DOHH2 (cell line): ENCODE results near the gene TTYH2.
"Not testable (repeated sequence)": the region's sequence is repeated elsewhere in the genome, so short reads cannot be mapped to it uniquely, and the experiment has no call there.

ENCODE experiments used
- H3F3A ChIP-seq: fragments of 200-600 bp; sonication (generic), shearing (Covaris generic); 2 replicates; pipeline ENCODE4 v1.6.0; 2016; ENCODE audit warnings: antibody characterized with exemption, mild to moderate bottlenecking; ENCODE audit not compliant: control insufficient read depth, insufficient read depth
- H3K27ac ChIP-seq: fragments of 200-600 bp; sonication (generic); 2 replicates; pipeline ENCODE4 v1.5.1; 2014; ENCODE audit warnings: low read depth, mild to moderate bottlenecking, low read length, moderate library complexity
- H3K27me3 ChIP-seq: fragments of 200-600 bp; sonication (generic); 2 replicates; pipeline ENCODE4 v1.6.1; 2014; ENCODE audit warnings: mild to moderate bottlenecking, low read length, mixed read lengths; ENCODE audit not compliant: control insufficient read depth
- H3K36me3 ChIP-seq: fragments of 200-600 bp; sonication (generic); 2 replicates; pipeline ENCODE4 v1.6.1; 2014; ENCODE audit warnings: mild to moderate bottlenecking, low read length, moderate library complexity, mixed read lengths; ENCODE audit not compliant: control insufficient read depth
- H3K4me1 ChIP-seq: fragments of 200-600 bp; sonication (generic); 2 replicates; pipeline ENCODE4 v1.6.1; 2014; ENCODE audit warnings: mild to moderate bottlenecking, low read length, mixed read lengths; ENCODE audit not compliant: control insufficient read depth
- H3K4me2 ChIP-seq: fragments of 200-600 bp; sonication (generic); 2 replicates; pipeline ENCODE4 v1.6.0; 2014; ENCODE audit warnings: mild to moderate bottlenecking, low read length, moderate library complexity
- H3K4me3 ChIP-seq: fragments of 200-600 bp; sonication (generic); 2 replicates; pipeline ENCODE4 v1.5.1; 2014; ENCODE audit warnings: mild to moderate bottlenecking, low read length, mixed read lengths
- H3K79me2 ChIP-seq: fragments of 200-600 bp; sonication (generic); 2 replicates; pipeline ENCODE4 v1.6.1; 2014; ENCODE audit warnings: mild to moderate bottlenecking, low read length, mixed read lengths; ENCODE audit not compliant: control insufficient read depth
- H3K9me2 ChIP-seq: fragments of 200-600 bp; sonication (generic); replicated peaks from 2 replicates; pipeline ENCODE4 v1.6.1; 2014; ENCODE audit warnings: mild to moderate bottlenecking, low read length, mixed read lengths; ENCODE audit not compliant: control insufficient read depth
- H3K9me3 ChIP-seq: fragments of 200-600 bp; sonication (generic); 2 replicates; pipeline ENCODE4 v1.6.1; 2014; ENCODE audit warnings: antibody characterized with exemption, low read length, mixed read lengths; ENCODE audit not compliant: control insufficient read depth, insufficient read depth
- H4K20me1 ChIP-seq: fragments of 200-600 bp; sonication (generic); 2 replicates; pipeline ENCODE4 v1.6.0; 2014; ENCODE audit warnings: low read depth, mild to moderate bottlenecking, antibody characterized with exemption, low read length, moderate library complexity; ENCODE audit not compliant: control insufficient read depth, insufficient read depth
- CTCF ChIP-seq: fragments of 200-600 bp; sonication (generic); IDR thresholded peaks from one replicate; pipeline ENCODE4 v1.5.1; 2014; ENCODE audit warnings: antibody characterized with exemption, mild to moderate bottlenecking, low read depth, low read length; ENCODE audit not compliant: poor library complexity, severe bottlenecking
- EZH2phosphoT487 ChIP-seq: fragments of 200-600 bp; sonication (generic); IDR thresholded peaks from 2 replicates; pipeline ENCODE4 v1.6.1; 2017; ENCODE audit warnings: borderline replicate concordance, mild to moderate bottlenecking, antibody characterized with exemption, low read length, moderate library complexity, mixed read lengths

TTYH2 gene

GRCh38 chr17:74276051-74276476 lies 62.7 kb downstream of the TTYH2 start:
- Histone ChIP-seq H3K4me2 (no peak overlapping the region), H3F3A (no peaks in the 10 kb centered on the region), H4K20me1 (no peaks in the 10 kb centered on the region), H3K4me3 (no peak overlapping the region), H3K4me1 (no peaks in the 10 kb centered on the region), H3K9me3 (no peaks in the 10 kb centered on the region), H3K79me2 (no peaks in the 10 kb centered on the region), H3K27me3 (peaks cover 4% of the 10 kb centered on the region), H3K27ac (no peak overlapping the region), H3K9me2 (no peaks in the 10 kb centered on the region), H3K36me3 (no peaks in the 10 kb centered on the region)
- no peak for TF ChIP-seq CTCF
- TF ChIP-seq EZH2phosphoT487 = no peak

GRCh38 chr17:74276541-74277009 lies 63.2 kb downstream of the TTYH2 start:
- Histone ChIP-seq H3K9me2 (no peaks in the 10 kb centered on the region), H3K9me3 (no peaks in the 10 kb centered on the region), H3K27me3 (peaks cover 4% of the 10 kb centered on the region), H3F3A (no peaks in the 10 kb centered on the region), H3K36me3 (no peaks in the 10 kb centered on the region), H3K79me2 (no peaks in the 10 kb centered on the region), H3K4me1 (no peaks in the 10 kb centered on the region), H4K20me1 (no peaks in the 10 kb centered on the region), H3K4me3 (no peak overlapping the region), H3K4me2 (no peak overlapping the region), H3K27ac (no peak overlapping the region)
- TF ChIP-seq CTCF = no peak
- no peak for TF ChIP-seq EZH2phosphoT487

GRCh38 chr17:74277935-74278334 lies 64.6 kb downstream of the TTYH2 start:
- no peak for TF ChIP-seq EZH2phosphoT487
- no peak for TF ChIP-seq CTCF
- H3K36me3 ChIP-seq = no peaks in the 10 kb centered on the region
- H3K4me2 ChIP-seq = no peak overlapping the region
- peaks cover 4% of the 10 kb centered on the region for H3K27me3 ChIP-seq
- H3K4me1 ChIP-seq = no peaks in the 10 kb centered on the region
- no peaks in the 10 kb centered on the region for H3F3A ChIP-seq
- H3K9me3 ChIP-seq = no peaks in the 10 kb centered on the region
- H3K9me2 ChIP-seq = no peaks in the 10 kb centered on the region
- no peaks in the 10 kb centered on the region for H3K79me2 ChIP-seq
- no peak overlapping the region for H3K4me3 ChIP-seq
- H4K20me1 ChIP-seq = no peaks in the 10 kb centered on the region
- H3K27ac ChIP-seq = no peak overlapping the region

- H3K27ac ChIP-seq, H3K9me2 ChIP-seq, H4K20me1 ChIP-seq, H3F3A ChIP-seq, H3K9me3 ChIP-seq, H3K4me1 ChIP-seq, H3K4me3 ChIP-seq, H3K4me2 ChIP-seq, H3K79me2 ChIP-seq, H3K36me3 ChIP-seq, H3K27me3 ChIP-seq: not testable (repeated sequence)
Measured at GRCh38 chr17:74279617-74280016, 66.2 kb downstream of the TTYH2 start.
